ENCODE data around the gene SGMS2.
"Not testable (repeated sequence)": the region's sequence is repeated elsewhere in the genome, so short reads cannot be mapped to it uniquely, and the experiment has no call there.

DNA sequence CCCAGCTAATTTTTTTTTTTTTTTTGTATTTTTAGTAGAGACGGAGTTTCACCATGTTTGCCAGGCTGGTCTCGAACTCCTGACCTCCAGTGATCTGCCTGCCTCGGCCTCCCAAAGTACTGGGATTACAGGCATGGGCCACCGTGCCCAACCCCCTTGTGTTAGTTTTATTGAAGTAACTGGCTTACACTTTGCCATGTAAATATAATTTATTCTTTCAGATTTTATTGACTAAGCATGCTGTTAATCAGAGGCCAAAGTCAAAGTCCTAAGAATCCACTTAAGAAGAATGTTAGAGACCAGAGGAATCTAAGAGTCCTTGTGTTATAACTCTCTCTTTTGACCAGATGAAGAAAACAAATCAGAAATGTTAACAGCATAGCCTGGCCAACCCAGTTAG lies 102.1 kb downstream of the SGMS2 start:
- not testable (repeated sequence) for TF ChIP-seq ARNT (IDR thresholded peaks at IDR 0.05); BHLHE40 (IDR thresholded peaks at IDR 0.05; ENCODE audit: borderline replicate concordance); FOXM1 (IDR thresholded peaks at IDR 0.05; ENCODE audit: borderline replicate concordance); CTBP1 (IDR thresholded peaks at IDR 0.05; ENCODE audit: borderline replicate concordance); SUZ12 (IDR thresholded peaks at IDR 0.05); FOXK2 (IDR thresholded peaks at IDR 0.05); SP1 (IDR thresholded peaks at IDR 0.05); TARDBP (IDR thresholded peaks at IDR 0.05); ELF4 (IDR thresholded peaks at IDR 0.05); FOXA1 (IDR thresholded peaks at IDR 0.05); NFRKB (IDR thresholded peaks at IDR 0.05); HDGF (IDR thresholded peaks at IDR 0.05; ENCODE audit: borderline replicate concordance)
- TF ChIP-seq, protein P1, sequence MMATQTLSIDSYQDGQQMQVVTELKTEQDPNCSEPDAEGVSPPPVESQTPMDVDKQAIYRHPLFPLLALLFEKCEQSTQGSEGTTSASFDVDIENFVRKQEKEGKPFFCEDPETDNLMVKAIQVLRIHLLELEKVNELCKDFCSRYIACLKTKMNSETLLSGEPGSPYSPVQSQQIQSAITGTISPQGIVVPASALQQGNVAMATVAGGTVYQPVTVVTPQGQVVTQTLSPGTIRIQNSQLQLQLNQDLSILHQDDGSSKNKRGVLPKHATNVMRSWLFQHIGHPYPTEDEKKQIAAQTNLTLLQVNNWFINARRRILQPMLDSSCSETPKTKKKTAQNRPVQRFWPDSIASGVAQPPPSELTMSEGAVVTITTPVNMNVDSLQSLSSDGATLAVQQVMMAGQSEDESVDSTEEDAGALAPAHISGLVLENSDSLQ (IDR thresholded peaks at IDR 0.05): not testable (repeated sequence)

All from HEK293T (cell line).